GM21526 (cell line): Measurements from ENCODE around the gene APCDD1.
"Not testable (repeated sequence)": the region's sequence is repeated elsewhere in the genome, so short reads cannot be mapped to it uniquely, and the experiment has no call there.

ENCODE experiments used
- ATAC-seq: cut with Tn5 transposase; IDR thresholded peaks from one replicate; pipeline ENCODE4 v1.9.1; 2021; ENCODE audit warnings: moderate library complexity; ENCODE audit not compliant: unreplicated experiment, low FRiP score

APCDD1 gene

GRCh38 chr18:10485475-10485874, 31.0 kb downstream of the APCDD1 start:
- ATAC-seq: no peak

- ATAC-seq: no peak
Measured at GRCh38 chr18:10486362-10486761, 31.9 kb downstream of the APCDD1 start.

GRCh38 chr18:10487154-10487553, 32.7 kb downstream of the APCDD1 start:
- no peak for ATAC-seq

GRCh38 chr18:10488017-10488416, 33.6 kb downstream of the APCDD1 start:
- no peak for ATAC-seq

- ATAC-seq: peak; percentile 92
Measured at GRCh38 chr18:10490401-10491165, 36.1 kb downstream of the APCDD1 start.

- no peak for ATAC-seq
Measured at GRCh38 chr18:10495936-10496335, 41.5 kb downstream of the APCDD1 start.

- no peak for ATAC-seq
Measured at GRCh38 chr18:10497206-10497749, 42.8 kb downstream of the APCDD1 start.

GRCh38 chr18:10499230-10499629, 44.8 kb downstream of the APCDD1 start:
- ATAC-seq: no peak

GRCh38 chr18:10500038-10500437, 45.6 kb downstream of the APCDD1 start:
- ATAC-seq: no peak

- no peak for ATAC-seq
Measured at GRCh38 chr18:10504723-10505122, 50.3 kb downstream of the APCDD1 start.

GRCh38 chr18:10505892-10506291, 51.5 kb downstream of the APCDD1 start:
- ATAC-seq: not testable (repeated sequence)

- no peak for ATAC-seq
Measured at GRCh38 chr18:10508591-10508990, 54.2 kb downstream of the APCDD1 start.

GRCh38 chr18:10511236-10511635, 56.8 kb downstream of the APCDD1 start:
- no peak for ATAC-seq

GRCh38 chr18:10514082-10514481, 59.6 kb downstream of the APCDD1 start:
- ATAC-seq: no peak

- ATAC-seq: no peak
Measured at GRCh38 chr18:10514601-10515000, 60.2 kb downstream of the APCDD1 start.

GRCh38 chr18:10515456-10515855, 61.0 kb downstream of the APCDD1 start:
- no peak for ATAC-seq

GRCh38 chr18:10516078-10516477, 61.6 kb downstream of the APCDD1 start:
- ATAC-seq: no peak

GRCh38 chr18:10518595-10519255, 64.3 kb downstream of the APCDD1 start:
- no peak for ATAC-seq

- ATAC-seq: no peak
Measured at GRCh38 chr18:10519366-10519765, 64.9 kb downstream of the APCDD1 start.

- no peak for ATAC-seq
Measured at GRCh38 chr18:10519999-10520935, 65.8 kb downstream of the APCDD1 start.

- ATAC-seq: no peak
Measured at GRCh38 chr18:10521566-10521965, 67.1 kb downstream of the APCDD1 start.
